HEK293T (cell line): ENCODE data around the gene RAB23.

Source experiments
- ARNT ChIP-seq: fragments of 450-650 bp; IDR thresholded peaks from 2 replicates; pipeline ENCODE4 v1.6.1; 2017; ENCODE audit warnings: mild to moderate bottlenecking
- BHLHE40 ChIP-seq: fragments of 450-650 bp; IDR thresholded peaks from 2 replicates; pipeline ENCODE4 v1.6.1; 2016; ENCODE audit warnings: mild to moderate bottlenecking, moderate library complexity, borderline replicate concordance
- CTBP1 ChIP-seq: fragments of 450-650 bp; IDR thresholded peaks from 2 replicates; pipeline ENCODE4 v1.6.1; 2016; ENCODE audit warnings: borderline replicate concordance
- ELF4 ChIP-seq: fragments of 450-650 bp; IDR thresholded peaks from 2 replicates; pipeline ENCODE4 v1.6.1; 2017; ENCODE audit warnings: antibody characterized with exemption
- FOXA1 ChIP-seq: fragments of 450-650 bp; IDR thresholded peaks from 2 replicates; pipeline ENCODE4 v1.6.1; 2016; ENCODE audit warnings: mild to moderate bottlenecking
- FOXK2 ChIP-seq: fragments of 450-650 bp; IDR thresholded peaks from 2 replicates; pipeline ENCODE4 v1.6.1; 2016; ENCODE audit warnings: mild to moderate bottlenecking
- FOXM1 ChIP-seq: fragments of 450-650 bp; IDR thresholded peaks from 2 replicates; pipeline ENCODE4 v1.6.1; 2017; ENCODE audit warnings: mild to moderate bottlenecking, borderline replicate concordance
- HDGF ChIP-seq: fragments of 450-650 bp; IDR thresholded peaks from 2 replicates; pipeline ENCODE4 v1.6.1; 2017; ENCODE audit warnings: antibody characterized with exemption, borderline replicate concordance
- NFRKB ChIP-seq: fragments of 450-650 bp; IDR thresholded peaks from 2 replicates; pipeline ENCODE4 v1.6.1; 2016; ENCODE audit warnings: mild to moderate bottlenecking, moderate library complexity
- PKNOX1 ChIP-seq: fragments of 450-650 bp; IDR thresholded peaks from 2 replicates; pipeline ENCODE4 v1.6.1; 2016
- SP1 ChIP-seq: fragments of 450-650 bp; IDR thresholded peaks from 2 replicates; pipeline ENCODE4 v1.6.1; 2017
- SUZ12 ChIP-seq: fragments of 450-650 bp; IDR thresholded peaks from 2 replicates; pipeline ENCODE4 v1.6.1; 2016; ENCODE audit warnings: mild to moderate bottlenecking
- TARDBP ChIP-seq: fragments of 450-650 bp; IDR thresholded peaks from 2 replicates; pipeline ENCODE4 v1.6.1; 2016
- ZNF384 ChIP-seq: fragments of 450-650 bp; IDR thresholded peaks from 2 replicates; pipeline ENCODE4 v1.6.1; 2016

DNA sequence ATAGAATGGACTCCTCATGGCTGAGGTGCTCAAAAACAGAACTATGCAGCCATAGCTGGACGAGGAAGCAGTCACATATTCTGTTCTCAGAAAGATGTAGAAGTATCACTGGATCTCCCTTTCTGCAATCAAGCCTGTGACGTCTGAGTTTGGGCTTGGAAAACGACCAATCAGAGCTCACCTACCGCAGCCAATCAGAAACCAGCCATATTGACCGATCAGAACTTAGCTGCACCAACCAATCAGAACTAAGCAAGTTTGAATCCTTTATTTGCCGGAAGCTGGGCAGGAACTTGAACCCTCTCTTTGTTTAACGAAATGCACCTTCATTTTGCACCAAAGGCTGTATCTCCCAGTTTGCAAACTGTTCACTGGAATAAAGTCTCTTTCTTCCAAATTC, 21.8 kb upstream of the RAB23 start:
- TF ChIP-seq HDGF (no peak), SUZ12 (no peak), TARDBP (no peak), PKNOX1 (no peak), NFRKB (no peak), ARNT (no peak), FOXK2 (no peak), FOXM1 (no peak), SP1 (no peak), ZNF384 (no peak), ELF4 (no peak), CTBP1 (no peak), BHLHE40 (no peak), FOXA1 (no peak)
